Ovary (tissue), 9 donors: Measurements from ENCODE around the gene TPD52L1. TPM values are rescaled to one million over a fixed set of nuclear protein-coding genes. Genes with fewer than 3 reads are reported as not detected.

Experiments used
- DNase-seq, 5 donors: peaks; one replicate each; pipeline ENCODE4 v3.0.0-alpha.2; 2019 to 2020
- H3K27ac ChIP-seq, 2 donors: fragments of 200-600 bp; one replicate each; pipeline versions ENCODE4 v1.5.1 to v1.8.0; 2019 to 2022
- H3K27me3 ChIP-seq: fragments of 200-600 bp; one replicate; pipeline ENCODE4 v1.8.0; 2022
- H3K36me3 ChIP-seq: fragments of 200-600 bp; sonication (generic); one replicate; pipeline ENCODE4 v1.5.1; 2019
- H3K4me1 ChIP-seq: one replicate; pipeline ENCODE4 v1.8.1; 2013; ENCODE audit warnings: mild to moderate bottlenecking, moderate library complexity; ENCODE audit not compliant: insufficient read depth
- H3K4me3 ChIP-seq: fragments of 200-600 bp; sonication (generic); one replicate; pipeline ENCODE4 v1.5.1; 2017
- H3K9me3 ChIP-seq, 2 donors: fragments of 200-600 bp in 1 of 2; sonication (generic) in 1 of 2; one replicate each; pipeline versions ENCODE4 v1.5.1 to v1.8.1; 2013 to 2019; ENCODE audit warnings: mild to moderate bottlenecking in 1 of 2, moderate library complexity in 1 of 2
- EP300 ChIP-seq: sonication (generic); formaldehyde crosslinking; IDR thresholded peaks from one replicate; pipeline ENCODE4 v1.6.1; 2017; ENCODE audit warnings: antibody characterized with exemption
- POLR2A ChIP-seq: fragments of 450-650 bp; IDR thresholded peaks from one replicate; pipeline ENCODE4 v1.6.1; 2017; ENCODE audit warnings: antibody characterized with exemption, mild to moderate bottlenecking, moderate library complexity
- WGBS, 3 donors: extraction: QIAGEN DNeasy Blood & Tissue Kit in 1 of 3; methylation state at CpG; one replicate each; pipeline versions ENCODE4 v1.1.5 to v1.1.7; 2013 to 2017; 5-methylcytosine and 5-hydroxymethylcytosine counted together
- intact Hi-C, 4 donors: fragments of 100-400 bp; cut with DNase I; formaldehyde crosslinking; loops; one replicate each; pipeline versions ENCODE4 v1.11.0 to v1.15.1; 2022 to 2023
- polyA plus RNA-seq, 2 donors: library from polyadenylated mRNA; stranded (reverse); fragments of 200-250 nt in 1 of 2; fragments of 350-450 nt in 1 of 2; fragmentation: Illumina TruSeq in 1 of 2; extraction: RNeasy Lipid Tissue Mini Kit (QIAGEN cat#74804) in 1 of 2; gene quantifications; one replicate each; pipeline ENCODE4 v1.2.3, GENCODE V29; 2013 to 2014
- total RNA-seq, 7 donors: library from RNA; depleted of rRNA in 2 of 7; stranded (reverse); fragments of >200 nt in 2 of 7; fragmentation: NEBNext Ultra II Directional in 3 of 7; extraction: Animal tissue kit (Norgen Biotek cat#: 25700) in 3 of 7; gene quantifications; one replicate each; pipeline versions ENCODE4 v1.1.0 to v1.2.4, GENCODE V29; 2016 to 2023
- TF ChIP-seq, protein P1 (sequence below), 3 donors: fragments of 450-650 bp in 2 of 3; fragments of 200-600 bp in 1 of 3; IDR thresholded peaks; one replicate each; pipeline versions ENCODE4 v1.5.1 to v1.8.0; 2016 to 2022; ENCODE audit warnings: antibody characterized with exemption in 3 of 3, mild to moderate bottlenecking in 1 of 3
- donor health status: DM: no; HTN: no; CAD: no; lungs with moderate emphysema.
- donor health status: DM: no; HTN: no; CAD: no.
- donor health status: Bipolar disorder and iron deficiency.
- donor health status: DM: yes; HTN: yes; CAD: no.
- donor health status: DM: no; HTN: no; CAD: no.
- donor health status: DM: yes; HTN: yes; CAD: no.

Gene TPD52L1
- total and polyA plus RNA-seq, 9 donors, result 14.4 to 154 (median 27.4) TPM

DNA sequence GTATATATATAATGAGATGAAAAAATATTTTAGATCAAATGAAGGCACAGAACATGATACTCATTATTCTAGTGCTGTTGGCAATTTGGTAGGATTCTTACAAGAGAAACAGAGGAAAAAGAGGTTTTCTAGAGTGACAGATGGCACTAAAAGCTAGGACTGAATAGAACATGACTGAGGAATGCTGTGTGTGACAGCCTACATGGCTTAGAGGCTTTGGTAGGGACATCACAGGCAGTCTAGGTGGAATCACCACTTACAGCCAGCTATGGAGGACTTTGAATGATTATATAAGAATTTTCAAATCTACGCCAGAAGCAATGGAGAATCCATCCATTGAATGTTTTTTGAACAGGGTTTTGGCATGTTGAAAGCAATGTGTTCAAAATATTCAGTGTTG, 52.8 kb downstream of the TPD52L1 start:
- no peak overlapping the region for H3K27ac ChIP-seq
- no peaks in the 10 kb centered on the region for H3K36me3 ChIP-seq
- WGBS, 3 donors, result 94 to 100% (median 98%) methylated on average over 1 of the region's 1 CpG
- no peak for DNase-seq
- intact Hi-C loops, result no loop called here
- peaks cover 5% of the 10 kb centered on the region for H3K4me1 ChIP-seq
- H3K9me3 ChIP-seq, result no peaks in the 10 kb centered on the region
- no peaks in the 10 kb centered on the region for H3K27me3 ChIP-seq
- no peak overlapping the region for H3K4me3 ChIP-seq
- no peak for TF ChIP-seq EP300

DNA sequence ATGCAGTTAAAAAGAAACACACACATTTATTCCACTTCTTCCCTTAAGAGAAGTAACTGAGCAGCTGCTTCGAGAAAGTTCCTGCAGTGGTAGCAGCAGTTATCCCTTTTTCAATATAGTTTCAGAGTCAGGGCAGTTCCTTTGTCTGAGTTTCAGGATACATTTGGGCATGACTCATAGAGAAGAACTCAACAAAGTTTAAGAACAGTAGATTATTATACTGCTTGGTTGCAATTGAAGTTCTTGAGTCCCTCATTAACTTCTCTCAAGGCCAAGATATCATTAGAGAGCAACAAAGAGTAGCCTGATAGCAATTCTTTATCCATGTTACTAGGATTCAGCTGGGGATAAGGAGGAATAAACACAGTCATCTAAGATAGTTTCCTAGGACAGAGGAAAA, 54.4 kb downstream of the TPD52L1 start:
- no peak for DNase-seq
- Histone ChIP-seq H3K4me1 (peaks cover 2% of the 10 kb centered on the region), H3K4me3 (no peak overlapping the region), H3K27me3 (no peaks in the 10 kb centered on the region), H3K9me3 (no peaks in the 10 kb centered on the region), H3K36me3 (no peaks in the 10 kb centered on the region), H3K27ac (no peak overlapping the region)
- TF ChIP-seq POLR2A (no peak), EP300 (no peak)
- TF ChIP-seq, protein P1, sequence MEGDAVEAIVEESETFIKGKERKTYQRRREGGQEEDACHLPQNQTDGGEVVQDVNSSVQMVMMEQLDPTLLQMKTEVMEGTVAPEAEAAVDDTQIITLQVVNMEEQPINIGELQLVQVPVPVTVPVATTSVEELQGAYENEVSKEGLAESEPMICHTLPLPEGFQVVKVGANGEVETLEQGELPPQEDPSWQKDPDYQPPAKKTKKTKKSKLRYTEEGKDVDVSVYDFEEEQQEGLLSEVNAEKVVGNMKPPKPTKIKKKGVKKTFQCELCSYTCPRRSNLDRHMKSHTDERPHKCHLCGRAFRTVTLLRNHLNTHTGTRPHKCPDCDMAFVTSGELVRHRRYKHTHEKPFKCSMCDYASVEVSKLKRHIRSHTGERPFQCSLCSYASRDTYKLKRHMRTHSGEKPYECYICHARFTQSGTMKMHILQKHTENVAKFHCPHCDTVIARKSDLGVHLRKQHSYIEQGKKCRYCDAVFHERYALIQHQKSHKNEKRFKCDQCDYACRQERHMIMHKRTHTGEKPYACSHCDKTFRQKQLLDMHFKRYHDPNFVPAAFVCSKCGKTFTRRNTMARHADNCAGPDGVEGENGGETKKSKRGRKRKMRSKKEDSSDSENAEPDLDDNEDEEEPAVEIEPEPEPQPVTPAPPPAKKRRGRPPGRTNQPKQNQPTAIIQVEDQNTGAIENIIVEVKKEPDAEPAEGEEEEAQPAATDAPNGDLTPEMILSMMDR (IDR thresholded peaks at IDR 0.05), result no peak
- intact Hi-C loops, result no loop called here
- WGBS, 3 donors, result 44 to 76% (median 53%) methylated on average over 1 of the region's 1 CpG

DNA sequence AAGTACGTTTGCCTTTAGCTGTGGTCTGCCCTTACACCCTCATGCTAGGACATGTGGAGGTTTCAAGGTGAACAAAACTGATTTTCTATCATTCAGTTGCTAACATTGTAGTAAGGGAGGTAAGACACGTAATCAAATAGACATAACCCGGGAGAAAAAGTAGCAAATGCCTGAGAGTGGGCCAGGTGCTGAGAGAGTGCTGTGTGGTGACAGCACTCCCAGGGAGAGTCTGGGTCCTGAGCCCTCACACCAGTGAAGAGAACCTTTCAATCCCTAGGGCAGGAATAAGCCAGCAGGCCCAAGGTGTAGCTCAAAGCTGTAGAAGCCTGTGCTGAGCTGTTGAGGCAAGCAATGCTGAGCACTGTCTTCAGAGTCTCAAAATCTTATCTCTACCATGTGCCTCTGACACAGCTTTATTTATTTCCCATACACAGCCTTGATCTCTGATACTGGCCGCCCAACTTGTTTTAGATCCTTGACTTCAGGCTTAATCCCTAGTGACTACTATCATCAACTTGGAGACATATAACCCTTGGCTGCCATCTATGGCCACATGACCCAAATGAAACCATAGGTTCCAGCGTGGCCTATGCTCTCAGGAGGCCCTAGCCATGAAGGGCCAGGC, 55.2 kb downstream of the TPD52L1 start:
- intact Hi-C loops, result no loop called here
- no peak for DNase-seq
- H3K27ac ChIP-seq, result no peak overlapping the region
- H3K9me3 ChIP-seq, result no peaks in the 10 kb centered on the region
- no peaks in the 10 kb centered on the region for H3K36me3 ChIP-seq
- no peak overlapping the region for H3K4me3 ChIP-seq
- no peaks in the 10 kb centered on the region for H3K27me3 ChIP-seq
- no peaks in the 10 kb centered on the region for H3K4me1 ChIP-seq
- TF ChIP-seq, protein P1 (IDR thresholded peaks at IDR 0.05), result no peak
- TF ChIP-seq POLR2A, result no peak
- TF ChIP-seq EP300, result no peak
- WGBS, 3 donors, result 89 to 96% (median 91%) methylated on average over 5 of the region's 5 CpGs

- Histone ChIP-seq H3K9me3 (no peaks in the 10 kb centered on the region), H3K27ac (no peak overlapping the region), H3K4me3 (no peak overlapping the region), H3K36me3 (no peaks in the 10 kb centered on the region), H3K4me1 (no peaks in the 10 kb centered on the region), H3K27me3 (no peaks in the 10 kb centered on the region)
- no peak for DNase-seq
- 97 to 98% (median 97%) methylated on average over 3 of the region's 3 CpGs for WGBS, 3 donors
- TF ChIP-seq, protein P1 (IDR thresholded peaks at IDR 0.05), result no peak
- intact Hi-C loops, result no loop called here
Measured at GRCh38 chr6:125210667-125211066, 57.1 kb downstream of the TPD52L1 start.

DNA sequence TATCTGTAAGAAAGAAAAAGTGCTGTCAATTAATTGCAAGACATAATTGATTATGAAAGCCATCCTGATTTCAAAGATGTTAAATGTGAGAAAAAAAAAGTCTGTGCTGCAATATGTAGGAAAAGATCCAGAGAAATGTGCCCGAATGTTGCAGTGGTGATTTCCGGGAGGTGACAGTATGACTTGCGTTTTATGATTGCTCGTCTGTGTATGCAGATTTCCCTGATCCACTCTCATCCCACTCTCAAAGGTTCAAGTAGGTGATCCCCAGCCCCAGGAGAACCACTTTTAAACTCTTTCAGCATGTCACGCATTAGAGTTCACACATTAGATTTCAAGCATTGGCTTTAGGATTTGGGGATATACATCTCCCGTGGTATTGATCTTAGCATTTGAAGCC, 57.8 kb downstream of the TPD52L1 start:
- no peak for DNase-seq
- H3K27ac ChIP-seq, result no peak overlapping the region
- intact Hi-C loops, result no loop called here
- no peak for TF ChIP-seq EP300
- TF ChIP-seq, protein P1 (IDR thresholded peaks at IDR 0.05), result no peak
- TF ChIP-seq POLR2A, result no peak
- H3K4me3 ChIP-seq, result no peak overlapping the region
- H3K36me3 ChIP-seq, result no peaks in the 10 kb centered on the region
- H3K9me3 ChIP-seq, result no peaks in the 10 kb centered on the region
- 92 to 94% (median 94%) methylated on average over 6 of the region's 6 CpGs for WGBS, 3 donors
- no peaks in the 10 kb centered on the region for H3K27me3 ChIP-seq
- H3K4me1 ChIP-seq, result no peaks in the 10 kb centered on the region
